PFSK-1 (cell line): ENCODE data around the gene ARHGEF12.

ENCODE experiments used
- FOXP2 ChIP-seq: optimal IDR thresholded peaks from 2 replicates; pipeline ENCODE3; 2011; ENCODE audit warnings: borderline replicate concordance, control low read depth, inconsistent platforms; ENCODE audit not compliant: insufficient read depth; ENCODE audit errors: extremely low read length, extremely low read depth
- POLR2AphosphoS5 ChIP-seq: IDR thresholded peaks from 2 replicates; pipeline ENCODE4 v1.6.1; 2012; ENCODE audit warnings: low read depth, mild to moderate bottlenecking, control low read depth, low read length, moderate library complexity
- SIN3A ChIP-seq: IDR thresholded peaks from 2 replicates; pipeline ENCODE4 v1.6.1; 2012; ENCODE audit warnings: mild to moderate bottlenecking, low read length, moderate library complexity, borderline replicate concordance; ENCODE audit not compliant: insufficient read depth
- TAF1 ChIP-seq: IDR thresholded peaks from 2 replicates; pipeline ENCODE4 v1.6.1; 2012; ENCODE audit warnings: low read length, control low read depth, borderline replicate concordance; ENCODE audit not compliant: insufficient read depth
- TF ChIP-seq, protein P1 (sequence below), 2 experiments: IDR thresholded peaks; 2 replicates each; pipeline versions ENCODE4 v1.6.1 to v1.8.0; 2011 to 2012; ENCODE audit warnings: low read depth in 2 of 2, low read length in 2 of 2, control low read depth in 1 of 2, inconsistent platforms in 1 of 2, mild to moderate bottlenecking in 1 of 2, moderate library complexity in 1 of 2; ENCODE audit not compliant: insufficient read depth in 1 of 2

The ARHGEF12 gene

GRCh38 chr11:120518356-120518755 lies 182.1 kb downstream of the ARHGEF12 start:
- TF ChIP-seq POLR2AphosphoS5 (no peak), TAF1 (no peak), SIN3A (no peak), FOXP2 (no peak)
- TF ChIP-seq, protein P1, sequence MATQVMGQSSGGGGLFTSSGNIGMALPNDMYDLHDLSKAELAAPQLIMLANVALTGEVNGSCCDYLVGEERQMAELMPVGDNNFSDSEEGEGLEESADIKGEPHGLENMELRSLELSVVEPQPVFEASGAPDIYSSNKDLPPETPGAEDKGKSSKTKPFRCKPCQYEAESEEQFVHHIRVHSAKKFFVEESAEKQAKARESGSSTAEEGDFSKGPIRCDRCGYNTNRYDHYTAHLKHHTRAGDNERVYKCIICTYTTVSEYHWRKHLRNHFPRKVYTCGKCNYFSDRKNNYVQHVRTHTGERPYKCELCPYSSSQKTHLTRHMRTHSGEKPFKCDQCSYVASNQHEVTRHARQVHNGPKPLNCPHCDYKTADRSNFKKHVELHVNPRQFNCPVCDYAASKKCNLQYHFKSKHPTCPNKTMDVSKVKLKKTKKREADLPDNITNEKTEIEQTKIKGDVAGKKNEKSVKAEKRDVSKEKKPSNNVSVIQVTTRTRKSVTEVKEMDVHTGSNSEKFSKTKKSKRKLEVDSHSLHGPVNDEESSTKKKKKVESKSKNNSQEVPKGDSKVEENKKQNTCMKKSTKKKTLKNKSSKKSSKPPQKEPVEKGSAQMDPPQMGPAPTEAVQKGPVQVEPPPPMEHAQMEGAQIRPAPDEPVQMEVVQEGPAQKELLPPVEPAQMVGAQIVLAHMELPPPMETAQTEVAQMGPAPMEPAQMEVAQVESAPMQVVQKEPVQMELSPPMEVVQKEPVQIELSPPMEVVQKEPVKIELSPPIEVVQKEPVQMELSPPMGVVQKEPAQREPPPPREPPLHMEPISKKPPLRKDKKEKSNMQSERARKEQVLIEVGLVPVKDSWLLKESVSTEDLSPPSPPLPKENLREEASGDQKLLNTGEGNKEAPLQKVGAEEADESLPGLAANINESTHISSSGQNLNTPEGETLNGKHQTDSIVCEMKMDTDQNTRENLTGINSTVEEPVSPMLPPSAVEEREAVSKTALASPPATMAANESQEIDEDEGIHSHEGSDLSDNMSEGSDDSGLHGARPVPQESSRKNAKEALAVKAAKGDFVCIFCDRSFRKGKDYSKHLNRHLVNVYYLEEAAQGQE (IDR thresholded peaks at IDR 0.05; ENCODE audit: insufficient read depth in 1 of 2, low read depth in 2 of 2, low read length in 2 of 2): no peak

DNA sequence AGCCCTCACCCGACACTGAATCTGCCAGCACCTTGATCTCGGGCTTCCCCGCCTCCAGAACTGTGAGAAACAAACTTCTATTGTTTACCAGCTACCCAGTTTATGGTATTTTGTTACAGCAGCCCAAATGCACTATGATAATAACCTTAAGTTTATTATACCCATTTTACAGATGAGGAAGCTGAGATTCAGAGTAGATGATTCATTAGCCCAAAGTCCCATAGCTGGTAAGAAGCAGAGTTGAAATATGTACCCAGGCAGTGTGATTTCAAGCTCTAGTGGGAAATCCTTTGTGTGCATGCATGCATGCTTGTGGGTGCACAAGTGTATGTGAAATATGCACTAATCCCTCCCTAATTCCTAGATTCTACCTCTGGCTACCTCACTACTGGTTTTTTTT lies 183.3 kb downstream of the ARHGEF12 start:
- no peak for TF ChIP-seq TAF1
- no peak for TF ChIP-seq POLR2AphosphoS5
- no peak for TF ChIP-seq SIN3A
- TF ChIP-seq, protein P1 (IDR thresholded peaks at IDR 0.05; ENCODE audit: insufficient read depth in 1 of 2, low read depth in 2 of 2, low read length in 2 of 2): no peak
- no peak for TF ChIP-seq FOXP2

- TF ChIP-seq TAF1 (no peak), SIN3A (no peak), FOXP2 (no peak), POLR2AphosphoS5 (no peak)
- TF ChIP-seq, protein P1 (IDR thresholded peaks at IDR 0.05; ENCODE audit: insufficient read depth in 1 of 2, low read depth in 2 of 2, low read length in 2 of 2): no peak
Measured at GRCh38 chr11:120520091-120520822, 184.0 kb downstream of the ARHGEF12 start.

DNA sequence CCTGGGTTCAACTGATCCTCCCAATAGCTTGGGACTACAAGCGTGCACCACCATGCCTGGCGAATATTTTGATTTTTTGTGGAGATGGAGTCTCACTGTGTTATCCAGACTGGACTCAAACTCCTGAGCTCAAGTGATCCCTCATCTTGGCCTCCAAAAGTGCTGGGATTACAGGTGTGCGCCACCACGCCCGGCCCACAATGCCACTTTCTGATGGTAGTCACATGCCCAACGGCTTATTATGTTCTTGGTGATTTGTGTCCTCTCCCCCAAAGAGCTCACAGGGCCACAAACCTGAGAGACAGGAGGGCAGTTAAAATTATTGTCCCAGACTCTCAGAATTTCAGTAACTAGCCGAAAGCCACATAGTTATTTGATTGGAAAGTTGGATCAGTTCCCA lies 185.0 kb downstream of the ARHGEF12 start:
- no peak for TF ChIP-seq TAF1
- no peak for TF ChIP-seq POLR2AphosphoS5
- TF ChIP-seq SIN3A: no peak
- no peak for TF ChIP-seq FOXP2
- TF ChIP-seq, protein P1 (IDR thresholded peaks at IDR 0.05; ENCODE audit: insufficient read depth in 1 of 2, low read depth in 2 of 2, low read length in 2 of 2): no peak
